Fibroblast of pulmonary artery (primary cell): ENCODE data around the gene LIN9.
"Not testable (repeated sequence)": the region's sequence is repeated elsewhere in the genome, so short reads cannot be mapped to it uniquely, and the experiment has no call there.

Experiments
- DNase-seq: peaks from one replicate; pipeline ENCODE4 v3.0.0-alpha.2; 2010; ENCODE audit warnings: low read depth
- H3K4me3 ChIP-seq: replicated peaks from 2 replicates; pipeline ENCODE4 v1.5.1; 2011; ENCODE audit warnings: low read depth, mild to moderate bottlenecking, control low read depth, low read length, moderate library complexity
- TF ChIP-seq, protein P1 (sequence below): IDR thresholded peaks from 2 replicates; pipeline ENCODE4 v1.5.1; 2011; ENCODE audit warnings: mild to moderate bottlenecking, control low read depth, low read length, inconsistent platforms; ENCODE audit errors: missing control alignments

Gene LIN9

DNA sequence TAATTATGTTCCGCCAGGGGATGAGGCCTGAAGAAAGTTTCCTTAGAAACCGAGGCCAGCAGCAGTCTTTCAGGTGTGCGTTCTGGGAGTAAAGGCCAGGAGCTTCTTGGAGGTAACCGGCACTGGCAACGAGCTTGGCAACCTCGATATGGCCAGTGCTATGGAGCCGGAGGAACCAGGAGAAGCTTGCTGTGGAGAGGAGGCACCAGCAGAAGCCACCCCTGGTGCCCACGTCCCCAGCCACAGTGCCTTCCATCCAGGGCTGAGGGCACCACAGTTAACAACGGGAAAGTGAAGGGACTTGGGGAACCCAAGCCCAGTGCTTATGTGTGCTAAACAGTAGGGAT lies 41.5 kb upstream of the LIN9 start:
- TF ChIP-seq, protein P1, sequence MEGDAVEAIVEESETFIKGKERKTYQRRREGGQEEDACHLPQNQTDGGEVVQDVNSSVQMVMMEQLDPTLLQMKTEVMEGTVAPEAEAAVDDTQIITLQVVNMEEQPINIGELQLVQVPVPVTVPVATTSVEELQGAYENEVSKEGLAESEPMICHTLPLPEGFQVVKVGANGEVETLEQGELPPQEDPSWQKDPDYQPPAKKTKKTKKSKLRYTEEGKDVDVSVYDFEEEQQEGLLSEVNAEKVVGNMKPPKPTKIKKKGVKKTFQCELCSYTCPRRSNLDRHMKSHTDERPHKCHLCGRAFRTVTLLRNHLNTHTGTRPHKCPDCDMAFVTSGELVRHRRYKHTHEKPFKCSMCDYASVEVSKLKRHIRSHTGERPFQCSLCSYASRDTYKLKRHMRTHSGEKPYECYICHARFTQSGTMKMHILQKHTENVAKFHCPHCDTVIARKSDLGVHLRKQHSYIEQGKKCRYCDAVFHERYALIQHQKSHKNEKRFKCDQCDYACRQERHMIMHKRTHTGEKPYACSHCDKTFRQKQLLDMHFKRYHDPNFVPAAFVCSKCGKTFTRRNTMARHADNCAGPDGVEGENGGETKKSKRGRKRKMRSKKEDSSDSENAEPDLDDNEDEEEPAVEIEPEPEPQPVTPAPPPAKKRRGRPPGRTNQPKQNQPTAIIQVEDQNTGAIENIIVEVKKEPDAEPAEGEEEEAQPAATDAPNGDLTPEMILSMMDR: no peak

DNA sequence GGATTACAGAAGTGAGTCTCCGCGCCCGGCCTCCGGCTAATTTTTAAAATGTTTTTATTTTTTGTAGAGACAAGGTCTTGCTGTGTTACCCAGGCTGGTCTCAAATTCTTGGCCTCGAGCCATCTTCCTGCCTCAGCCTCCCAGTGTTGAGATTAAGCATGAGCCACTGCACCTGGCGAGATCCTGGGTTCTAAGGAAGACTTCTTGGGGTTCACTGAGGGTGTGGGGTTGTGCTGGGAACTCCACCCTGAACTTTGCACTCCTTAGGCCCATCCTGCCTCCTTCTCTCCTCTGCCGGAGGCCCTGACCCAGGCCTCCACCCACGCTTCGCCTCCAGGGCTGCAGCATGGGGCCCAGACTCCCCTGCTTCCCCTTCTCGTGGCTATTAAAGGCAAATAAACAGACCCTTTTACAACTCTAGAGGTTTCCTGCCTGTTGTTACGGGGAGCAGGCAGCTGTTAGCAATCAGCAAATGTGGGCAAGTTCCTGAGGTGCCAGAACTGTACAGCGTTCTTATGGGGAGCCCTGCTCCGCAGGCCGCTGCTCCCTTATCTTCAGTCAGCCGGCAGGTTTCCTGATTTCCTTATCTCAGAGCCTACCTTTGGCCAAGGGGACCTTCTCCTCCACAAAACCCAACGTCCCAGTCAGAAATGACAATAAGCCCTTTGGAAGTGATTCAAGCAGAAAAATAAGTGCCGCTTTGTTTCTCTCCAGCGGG lies 41.0 kb upstream of the LIN9 start:
- TF ChIP-seq, protein P1: no peak
- DNase-seq: no peak
- H3K4me3 ChIP-seq: no peak overlapping the region

More for the DNA sequence above, 41.5 kb upstream of the LIN9 start:
- no peak overlapping the region for H3K4me3 ChIP-seq
- no peak for DNase-seq

DNA sequence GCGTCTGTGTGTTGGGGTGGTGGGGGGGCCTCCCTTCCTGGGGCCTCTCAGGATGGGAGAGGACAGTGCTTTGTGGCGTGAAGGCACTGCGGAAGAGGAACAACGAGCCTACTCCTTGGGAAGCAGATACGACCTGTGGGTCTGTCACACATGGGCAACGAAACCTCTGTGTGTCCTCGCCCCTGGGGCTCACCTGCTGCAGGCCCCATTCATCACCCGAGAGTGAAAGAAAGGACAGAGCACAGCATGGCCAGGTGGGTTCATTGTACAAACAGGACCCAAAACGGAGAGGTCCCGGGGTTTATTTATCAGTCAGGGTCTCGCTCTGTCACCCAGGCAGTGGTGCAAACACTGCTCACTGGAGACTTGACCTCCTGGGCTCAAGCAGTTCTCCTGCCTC lies 40.1 kb upstream of the LIN9 start:
- TF ChIP-seq, protein P1: no peak
- DNase-seq: no peak
- H3K4me3 ChIP-seq: no peak overlapping the region

DNA sequence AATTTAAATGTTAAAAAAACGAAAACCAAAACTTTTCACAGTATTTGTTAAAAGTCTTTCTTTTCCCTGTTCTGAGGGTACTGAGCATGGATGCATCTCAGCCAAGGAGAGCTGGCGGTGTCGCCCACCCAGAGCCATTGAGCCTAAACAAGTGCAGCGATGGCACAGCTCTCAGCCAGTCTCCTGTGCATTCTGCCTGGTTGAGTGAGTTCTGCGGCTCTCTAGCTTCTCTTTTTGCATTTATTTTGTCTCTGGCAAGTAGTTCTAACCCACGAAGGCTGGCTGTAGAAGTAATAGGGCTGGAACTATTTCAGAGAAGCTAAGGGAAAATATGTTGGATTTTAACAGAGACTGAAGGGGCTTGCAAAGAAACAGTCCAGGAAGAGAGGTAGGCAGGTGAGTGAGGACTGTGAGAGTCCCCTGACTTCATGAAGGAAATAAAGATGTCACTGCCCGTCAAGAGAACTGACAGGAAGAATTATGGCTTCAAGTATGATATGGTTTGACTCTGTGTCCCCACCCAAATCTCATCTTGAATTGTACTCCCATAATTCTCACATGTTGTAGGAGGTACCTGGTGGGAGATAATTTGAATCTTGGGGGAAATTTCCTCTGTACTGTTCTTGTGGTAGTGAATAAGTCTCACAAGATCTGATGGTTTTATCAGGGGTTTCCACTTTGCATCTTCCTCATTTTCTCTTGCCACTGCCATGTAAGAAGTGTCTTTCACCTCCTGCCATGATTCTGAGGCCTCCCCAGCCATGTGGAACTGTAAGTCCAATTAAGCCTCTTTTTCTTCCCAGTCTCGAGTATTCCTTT lies 35.7 kb upstream of the LIN9 start:
- DNase-seq: no peak
- TF ChIP-seq, protein P1: no peak
- H3K4me3 ChIP-seq: no peak overlapping the region

DNA sequence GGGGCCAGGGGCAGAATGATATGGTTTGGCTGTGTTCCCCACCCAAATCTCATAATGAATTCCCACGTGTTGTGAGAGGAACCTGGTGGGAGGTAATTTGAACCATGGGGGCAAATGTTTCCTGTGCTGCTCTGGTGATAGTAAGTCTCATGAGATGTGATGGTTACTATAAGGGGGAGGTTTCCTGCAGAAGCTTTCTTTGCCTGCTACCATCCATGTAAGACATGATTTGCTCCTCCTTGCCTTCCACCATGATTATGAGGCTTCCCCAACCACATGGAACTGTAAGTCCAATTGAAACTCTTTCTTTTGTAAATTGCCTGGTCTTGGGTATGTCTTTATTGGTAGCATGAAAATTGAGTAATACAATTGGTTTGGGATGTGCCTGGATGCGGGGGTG lies 33.7 kb upstream of the LIN9 start:
- no peak overlapping the region for H3K4me3 ChIP-seq
- TF ChIP-seq, protein P1: no peak
- no peak for DNase-seq

DNA sequence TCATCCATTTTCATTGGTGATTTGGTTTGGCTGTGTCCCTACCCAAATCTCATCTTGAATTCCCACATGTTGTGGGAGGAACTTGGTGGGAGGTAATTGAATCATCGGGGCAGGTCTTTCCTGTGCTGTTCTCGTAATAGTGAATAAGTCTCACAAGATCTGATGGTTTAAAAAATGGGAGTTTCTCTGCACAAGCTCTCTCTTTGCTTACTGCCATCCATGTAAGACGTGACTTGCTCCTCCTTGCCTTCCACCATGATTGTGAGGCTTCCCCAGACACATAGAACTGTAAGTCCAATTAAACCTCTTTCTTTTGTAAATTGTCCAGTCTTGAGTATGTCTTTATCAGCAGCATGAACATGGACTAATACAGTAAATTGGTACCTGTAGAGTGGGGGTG lies 31.1 kb upstream of the LIN9 start:
- DNase-seq, H3K4me3 ChIP-seq: not testable (repeated sequence)

DNA sequence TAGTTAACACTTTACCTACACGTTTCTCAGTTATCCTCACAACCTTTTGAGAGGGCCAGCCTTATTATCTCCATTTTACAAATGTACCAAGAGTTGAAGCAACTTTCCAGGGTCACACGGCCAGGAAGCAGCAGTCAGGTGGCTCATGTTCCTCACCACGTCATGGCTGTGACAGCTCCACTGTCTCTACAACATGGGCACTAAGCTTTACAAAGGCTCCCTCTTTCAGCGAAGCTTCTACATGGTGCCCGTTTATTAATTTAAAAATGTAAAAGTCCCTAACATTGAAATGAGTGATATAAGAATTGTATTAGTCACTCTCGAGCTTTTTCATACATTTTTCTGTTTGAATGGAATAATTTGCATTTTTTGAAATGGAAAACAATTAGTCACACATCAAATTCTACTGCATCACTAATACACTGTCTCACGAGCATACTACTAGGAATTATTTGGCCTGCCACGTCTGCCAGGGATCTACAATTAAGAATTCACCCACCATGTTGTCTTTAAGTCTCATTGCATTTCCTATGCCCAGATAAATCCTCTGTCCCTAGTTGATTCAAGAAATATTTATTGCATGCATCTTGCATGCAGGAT lies 28.4 kb upstream of the LIN9 start:
- TF ChIP-seq, protein P1: no peak
- no peak for DNase-seq

More for the DNA sequence above, 28.4 kb upstream of the LIN9 start:
- H3K4me3 ChIP-seq: no peak overlapping the region
